Sigmoid colon (tissue), 4 donors: ENCODE results near the gene SSMEM1.

ENCODE experiments used
- EP300 ChIP-seq, 4 donors: sonication (generic); formaldehyde crosslinking; IDR thresholded peaks; one replicate each; pipeline ENCODE4 v1.6.1; 2017; ENCODE audit warnings: antibody characterized with exemption in 4 of 4
- POLR2A ChIP-seq, 2 donors: fragments of 450-650 bp; IDR thresholded peaks; one replicate each; pipeline ENCODE4 v1.6.1; 2016; ENCODE audit warnings: antibody characterized with exemption in 2 of 2, mild to moderate bottlenecking in 2 of 2, moderate library complexity in 2 of 2
- TF ChIP-seq, protein P1 (sequence below), 4 experiments: fragments of 450-650 bp in 3 of 4; fragments of 200-600 bp in 1 of 4; IDR thresholded peaks; one replicate each; pipeline ENCODE4 v1.5.1; 2016 to 2019; ENCODE audit warnings: antibody characterized with exemption in 4 of 4, mild to moderate bottlenecking in 3 of 4, moderate library complexity in 2 of 4

DNA sequence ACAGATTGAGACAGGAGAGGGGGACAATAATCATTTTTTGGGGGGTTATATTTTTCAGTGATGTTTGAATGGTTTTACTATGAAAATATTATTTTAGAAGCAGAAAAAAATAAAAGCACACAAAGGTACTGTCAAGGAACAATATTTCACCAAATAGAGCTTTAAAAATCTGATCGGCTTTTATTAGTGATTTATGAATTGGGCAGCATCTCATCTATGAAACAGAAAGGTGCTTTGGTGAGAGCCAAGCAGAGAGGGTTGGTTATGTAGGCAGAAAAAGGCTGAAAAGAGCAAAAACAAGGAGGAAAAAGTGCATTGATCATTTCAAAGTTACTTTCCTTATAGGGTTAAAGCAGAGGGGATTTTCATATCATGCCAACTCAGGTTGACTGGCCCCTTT, 32.6 kb downstream of the SSMEM1 start:
- TF ChIP-seq, protein P1, sequence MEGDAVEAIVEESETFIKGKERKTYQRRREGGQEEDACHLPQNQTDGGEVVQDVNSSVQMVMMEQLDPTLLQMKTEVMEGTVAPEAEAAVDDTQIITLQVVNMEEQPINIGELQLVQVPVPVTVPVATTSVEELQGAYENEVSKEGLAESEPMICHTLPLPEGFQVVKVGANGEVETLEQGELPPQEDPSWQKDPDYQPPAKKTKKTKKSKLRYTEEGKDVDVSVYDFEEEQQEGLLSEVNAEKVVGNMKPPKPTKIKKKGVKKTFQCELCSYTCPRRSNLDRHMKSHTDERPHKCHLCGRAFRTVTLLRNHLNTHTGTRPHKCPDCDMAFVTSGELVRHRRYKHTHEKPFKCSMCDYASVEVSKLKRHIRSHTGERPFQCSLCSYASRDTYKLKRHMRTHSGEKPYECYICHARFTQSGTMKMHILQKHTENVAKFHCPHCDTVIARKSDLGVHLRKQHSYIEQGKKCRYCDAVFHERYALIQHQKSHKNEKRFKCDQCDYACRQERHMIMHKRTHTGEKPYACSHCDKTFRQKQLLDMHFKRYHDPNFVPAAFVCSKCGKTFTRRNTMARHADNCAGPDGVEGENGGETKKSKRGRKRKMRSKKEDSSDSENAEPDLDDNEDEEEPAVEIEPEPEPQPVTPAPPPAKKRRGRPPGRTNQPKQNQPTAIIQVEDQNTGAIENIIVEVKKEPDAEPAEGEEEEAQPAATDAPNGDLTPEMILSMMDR (IDR thresholded peaks at IDR 0.05) = no peak
- TF ChIP-seq POLR2A (IDR thresholded peaks at IDR 0.05) = no peak
- no peak for TF ChIP-seq EP300 (IDR thresholded peaks at IDR 0.05)
